Measurements from ENCODE around the gene PHF12. TPM values are rescaled to one million over a fixed set of nuclear protein-coding genes. Genes with fewer than 3 reads are reported as not detected.
A peak's percentile ranks its signal among the peaks of the same experiment; 100 is the strongest.

Gene PHF12
- total RNA-seq: 10 to 100 TPM; 33.1 to 42.3 TPM
- long read RNA-seq, partial matches to known transcripts: 6 of 6 reads
- long read RNA-seq, other reads (novel, unspliced or antisense): 0 of 6 reads

- ATAC-seq: peak; percentile 70
- peak; percentile 99 to 100 for DNase-seq
- intact Hi-C loops (cut with DNase I, micrococcal nuclease): no loop called here
Observed at GRCh38 chr17:28951428-28951990, at the start of gene PHF12. TSS of gene PHF12 (minus strand) at chr17:28951518. CDS start at chr17:28950960, 558 bp downstream.

- intact Hi-C loops (cut with DNase I, micrococcal nuclease): no loop called here
- ATAC-seq: no peak
- no peak for DNase-seq
Observed at GRCh38 chr17:29000973-29001372, 49.7 kb upstream of the PHF12 start.

- no peak for ATAC-seq
- intact Hi-C loops (cut with DNase I, micrococcal nuclease): no loop called here
- no peak for DNase-seq
Observed at GRCh38 chr17:28999206-28999605, 47.9 kb upstream of the PHF12 start.

- ATAC-seq: no peak
- DNase-seq: no peak
- intact Hi-C loops (cut with DNase I, micrococcal nuclease): no loop called here
Observed at GRCh38 chr17:28997806-28998205, 46.5 kb upstream of the PHF12 start.

GRCh38 chr17:28996554-28997096 is 45.3 kb upstream of the PHF12 start:
- no peak for ATAC-seq
- DNase-seq: no peak
- intact Hi-C loops (cut with DNase I, micrococcal nuclease): no loop called here

- intact Hi-C loops (cut with DNase I, micrococcal nuclease): no loop called here
- ATAC-seq (no peak), DNase-seq (no peak)
Observed at GRCh38 chr17:28993645-28994426, 42.5 kb upstream of the PHF12 start.

GRCh38 chr17:28992625-28993600 is 41.6 kb upstream of the PHF12 start:
- ATAC-seq: no peak
- intact Hi-C loops (cut with DNase I, micrococcal nuclease): no loop called here
- no peak for DNase-seq

- ATAC-seq (no peak), DNase-seq (no peak)
- intact Hi-C loops (cut with DNase I, micrococcal nuclease): no loop called here
Observed at GRCh38 chr17:28992185-28992584, 40.9 kb upstream of the PHF12 start.

GRCh38 chr17:28991779-28992178 is 40.5 kb upstream of the PHF12 start:
- DNase-seq (no peak), ATAC-seq (peak; percentile 34)
- intact Hi-C loops (cut with DNase I, micrococcal nuclease): no loop called here

- ATAC-seq (no peak), DNase-seq (no peak)
- intact Hi-C loops (cut with DNase I, micrococcal nuclease): no loop called here
Observed at GRCh38 chr17:28989028-28989427, 37.7 kb upstream of the PHF12 start.

- intact Hi-C loops (cut with DNase I, micrococcal nuclease): no loop called here
- DNase-seq (no peak), ATAC-seq (no peak)
Observed at GRCh38 chr17:28988475-28988874, 37.2 kb upstream of the PHF12 start.

- no peak for DNase-seq
- ATAC-seq: no peak
- intact Hi-C loops (cut with DNase I, micrococcal nuclease): no loop called here
Observed at GRCh38 chr17:28986714-28987655, 35.7 kb upstream of the PHF12 start.

- ATAC-seq (no peak), DNase-seq (no peak)
- intact Hi-C loops (cut with DNase I, micrococcal nuclease): no loop called here
Observed at GRCh38 chr17:28985950-28986713, 34.8 kb upstream of the PHF12 start.

- ATAC-seq: no peak
- intact Hi-C loops (cut with DNase I, micrococcal nuclease): no loop called here
- DNase-seq: no peak
Observed at GRCh38 chr17:28983286-28984230, 32.2 kb upstream of the PHF12 start.

GRCh38 chr17:28982131-28982793 is 30.9 kb upstream of the PHF12 start:
- ATAC-seq: peak; percentile 35
- intact Hi-C loops (cut with DNase I, micrococcal nuclease): no loop called here
- DNase-seq: no peak
